Mesothelial cell of epicardium (in vitro differentiated cells): ENCODE measurements around the gene EYS. TPM values are rescaled to one million over a fixed set of nuclear protein-coding genes. Genes with fewer than 3 reads are reported as not detected.

Experiments
- DNase-seq, 2 experiments: peaks; one replicate each; pipeline ENCODE4 v3.0.0; 2021; ENCODE audit warnings: low spot score in 2 of 2; ENCODE audit not compliant: unreplicated experiment in 2 of 2
- H3K27ac Mint-ChIP-seq: 2 replicates; pipeline ENCODE4 v1.8.0; 2021; ENCODE audit warnings: mixed read lengths
- H3K27me3 Mint-ChIP-seq: 2 replicates; pipeline ENCODE4 v1.8.0; 2021; ENCODE audit warnings: low read depth, mixed read lengths
- H3K36me3 Mint-ChIP-seq: 2 replicates; pipeline ENCODE4 v1.8.0; 2021; ENCODE audit warnings: mixed read lengths
- H3K4me1 Mint-ChIP-seq: 2 replicates; pipeline ENCODE4 v1.8.0; 2021; ENCODE audit warnings: mixed read lengths
- H3K4me3 Mint-ChIP-seq: 2 replicates; pipeline ENCODE4 v1.8.0; 2021; ENCODE audit warnings: mild to moderate bottlenecking, moderate library complexity, mixed read lengths
- H3K9me3 Mint-ChIP-seq: 2 replicates; pipeline ENCODE4 v1.8.0; 2021; ENCODE audit warnings: mixed read lengths
- total RNA-seq: library from RNA; stranded (reverse); gene quantifications from 3 replicates; pipeline ENCODE4 v1.2.1, GENCODE V29; 2021
- TF ChIP-seq, protein P1 (sequence below): fragments of 200-600 bp; sonication (generic); IDR thresholded peaks from one replicate; pipeline ENCODE4 v1.5.0; 2021; ENCODE audit warnings: antibody characterized with exemption; ENCODE audit not compliant: unreplicated experiment

EYS gene
- total RNA-seq, 1 donor from 2014 or later, result 0.69 TPM

DNA sequence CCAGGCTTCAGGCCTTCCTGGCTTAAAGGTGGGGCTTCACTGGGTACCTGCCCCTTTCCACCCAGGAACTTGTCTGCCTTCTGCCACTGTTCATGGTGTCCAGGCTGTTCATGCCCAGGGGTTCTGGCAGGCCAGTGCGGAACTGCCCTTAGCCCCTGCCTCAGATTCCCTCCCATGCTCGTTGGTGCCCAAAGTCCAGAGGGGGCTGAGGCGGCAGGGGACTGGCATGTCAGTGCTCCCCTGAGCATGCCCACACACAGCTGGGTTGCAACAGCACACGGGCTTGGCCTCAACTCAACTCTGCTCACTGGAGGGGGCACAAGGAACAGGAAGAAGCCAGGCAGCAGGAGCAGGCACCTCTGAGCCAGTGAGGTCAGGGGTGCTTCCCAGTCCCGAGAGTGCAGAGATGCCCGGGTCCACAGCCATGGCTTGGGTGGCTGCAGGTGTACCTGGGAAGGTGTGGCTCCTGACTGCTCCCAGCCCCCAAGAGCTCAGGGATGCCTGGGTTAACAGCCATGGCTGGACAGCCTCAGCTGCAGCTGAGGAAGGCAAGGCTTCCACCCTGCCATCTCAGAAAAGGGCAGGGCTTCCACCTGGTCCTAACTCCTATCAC is 845.9 kb downstream of the EYS start:
- H3K27me3 Mint-ChIP-seq, result no peaks in the 10 kb centered on the region
- H3K4me3 Mint-ChIP-seq, result no peak overlapping the region
- peaks cover 18% of the 10 kb centered on the region for H3K9me3 Mint-ChIP-seq
- TF ChIP-seq, protein P1, sequence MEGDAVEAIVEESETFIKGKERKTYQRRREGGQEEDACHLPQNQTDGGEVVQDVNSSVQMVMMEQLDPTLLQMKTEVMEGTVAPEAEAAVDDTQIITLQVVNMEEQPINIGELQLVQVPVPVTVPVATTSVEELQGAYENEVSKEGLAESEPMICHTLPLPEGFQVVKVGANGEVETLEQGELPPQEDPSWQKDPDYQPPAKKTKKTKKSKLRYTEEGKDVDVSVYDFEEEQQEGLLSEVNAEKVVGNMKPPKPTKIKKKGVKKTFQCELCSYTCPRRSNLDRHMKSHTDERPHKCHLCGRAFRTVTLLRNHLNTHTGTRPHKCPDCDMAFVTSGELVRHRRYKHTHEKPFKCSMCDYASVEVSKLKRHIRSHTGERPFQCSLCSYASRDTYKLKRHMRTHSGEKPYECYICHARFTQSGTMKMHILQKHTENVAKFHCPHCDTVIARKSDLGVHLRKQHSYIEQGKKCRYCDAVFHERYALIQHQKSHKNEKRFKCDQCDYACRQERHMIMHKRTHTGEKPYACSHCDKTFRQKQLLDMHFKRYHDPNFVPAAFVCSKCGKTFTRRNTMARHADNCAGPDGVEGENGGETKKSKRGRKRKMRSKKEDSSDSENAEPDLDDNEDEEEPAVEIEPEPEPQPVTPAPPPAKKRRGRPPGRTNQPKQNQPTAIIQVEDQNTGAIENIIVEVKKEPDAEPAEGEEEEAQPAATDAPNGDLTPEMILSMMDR, result no peak
- H3K36me3 Mint-ChIP-seq, result peaks cover 3% of the 10 kb centered on the region
- no peak for DNase-seq
- H3K27ac Mint-ChIP-seq, result no peak overlapping the region
- H3K4me1 Mint-ChIP-seq, result peaks cover 2% of the 10 kb centered on the region

GRCh38 chr6:64860203-64860602 is 846.8 kb downstream of the EYS start:
- no peak for DNase-seq
- TF ChIP-seq, protein P1, result no peak
- H3K36me3 Mint-ChIP-seq, result peaks cover 3% of the 10 kb centered on the region
- no peaks in the 10 kb centered on the region for H3K4me1 Mint-ChIP-seq
- H3K4me3 Mint-ChIP-seq, result no peak overlapping the region
- peaks cover 19% of the 10 kb centered on the region for H3K9me3 Mint-ChIP-seq
- H3K27me3 Mint-ChIP-seq, result no peaks in the 10 kb centered on the region
- H3K27ac Mint-ChIP-seq, result no peak overlapping the region

DNA sequence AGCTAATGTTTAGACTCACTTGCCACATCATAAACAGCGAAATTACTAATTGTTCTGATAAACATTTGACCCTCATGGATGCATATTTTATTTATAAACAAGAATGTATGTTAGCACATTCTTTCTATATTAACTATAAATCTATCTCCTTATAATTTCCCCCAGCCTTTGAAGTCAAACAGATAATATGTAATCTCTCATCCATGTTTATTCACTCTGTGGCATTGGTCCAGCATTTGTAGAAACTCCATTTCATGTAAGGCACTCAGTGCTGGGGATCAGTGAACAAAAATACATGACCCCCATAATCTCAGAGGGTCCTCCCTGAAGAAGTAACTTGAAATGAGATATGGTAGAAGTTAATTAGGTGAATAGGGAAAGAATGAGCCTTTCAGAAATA is 856.9 kb downstream of the EYS start:
- Mint-ChIP-seq H3K27me3 (no peaks in the 10 kb centered on the region), H3K27ac (peak overlapping the region; percentile 58), H3K4me3 (no peak overlapping the region), H3K9me3 (peaks cover 18% of the 10 kb centered on the region), H3K36me3 (peaks cover 6% of the 10 kb centered on the region), H3K4me1 (peaks cover 15% of the 10 kb centered on the region)
- no peak for DNase-seq
- TF ChIP-seq, protein P1, result no peak

DNA sequence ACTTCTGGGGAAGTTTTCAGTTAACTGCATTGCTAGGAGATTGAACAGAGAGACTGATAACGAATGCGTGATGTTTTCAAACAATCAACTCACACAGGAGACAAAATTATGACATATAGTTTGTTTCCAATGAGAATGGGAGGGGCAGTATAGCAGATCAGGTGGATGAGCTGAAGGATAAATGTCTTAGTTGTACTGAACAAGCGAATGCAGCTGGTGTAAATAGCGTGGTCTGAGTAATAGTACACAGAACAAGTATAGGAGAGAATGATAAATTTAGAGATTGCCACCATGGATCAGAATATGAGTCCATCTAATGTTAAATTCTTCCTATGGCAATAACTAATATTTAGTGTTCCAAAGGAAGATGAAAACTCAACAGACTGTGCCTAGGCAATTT is 858.6 kb downstream of the EYS start:
- Mint-ChIP-seq H3K27me3 (no peaks in the 10 kb centered on the region), H3K9me3 (peaks cover 21% of the 10 kb centered on the region), H3K4me1 (peaks cover 15% of the 10 kb centered on the region), H3K27ac (no peak overlapping the region), H3K36me3 (peaks cover 6% of the 10 kb centered on the region), H3K4me3 (no peak overlapping the region)
- DNase-seq, result no peak
- TF ChIP-seq, protein P1, result no peak

- Mint-ChIP-seq H3K27ac (no peak overlapping the region), H3K9me3 (peaks cover 22% of the 10 kb centered on the region), H3K4me1 (peaks cover 15% of the 10 kb centered on the region), H3K4me3 (no peak overlapping the region), H3K36me3 (peaks cover 5% of the 10 kb centered on the region), H3K27me3 (no peaks in the 10 kb centered on the region)
- no peak for DNase-seq
- TF ChIP-seq, protein P1, result no peak
Measured at GRCh38 chr6:64847396-64847795, 859.6 kb downstream of the EYS start.

GRCh38 chr6:64838726-64839125 is 868.3 kb downstream of the EYS start:
- Mint-ChIP-seq H3K36me3 (no peaks in the 10 kb centered on the region), H3K9me3 (peaks cover 8% of the 10 kb centered on the region), H3K4me1 (no peaks in the 10 kb centered on the region), H3K27me3 (no peaks in the 10 kb centered on the region), H3K27ac (no peak overlapping the region), H3K4me3 (no peak overlapping the region)
- no peak for DNase-seq
- TF ChIP-seq, protein P1, result no peak
